B cell (primary cell): ENCODE results near the gene WWP2. TPM values are rescaled to one million over a fixed set of nuclear protein-coding genes. Genes with fewer than 3 reads are reported as not detected.

Experiments
- ATAC-seq: fragments of 200-7000 bp; cut with Tn5 transposase; one replicate; pipeline ENCODE4 v1.10.0; 2021; ENCODE audit warnings: low read depth, mild to moderate bottlenecking, moderate number of reproducible peaks, moderate library complexity
- CTCF ChIA-PET: fragments of 350-600 bp; sonication (Branson Sonifier 250); formaldehyde crosslinking; loops from one replicate; lab custom pipeline; 2021; ENCODE audit warnings: antibody characterized with exemption, inconsistent platforms; lab: Charles Lee
- POLR2A ChIA-PET: fragments of 350-600 bp; sonication (Branson Sonifier 250); formaldehyde crosslinking; loops from one replicate; lab custom pipeline; 2021; ENCODE audit warnings: antibody characterized with exemption; lab: Charles Lee
- DNase-seq: peaks from one replicate; pipeline ENCODE4 v3.0.0; 2013
- H2AFZ ChIP-seq: 2 replicates; pipeline ENCODE4 v1.6.1; 2012; ENCODE audit warnings: mild to moderate bottlenecking, low read depth, low read length; ENCODE audit not compliant: insufficient read depth, poor library complexity, severe bottlenecking
- H3K27ac ChIP-seq, 2 donors: 1 replicate in 1 of 2; 2 replicates in 1 of 2; pipeline ENCODE4 v1.5.1; 2012 to 2013; ENCODE audit warnings: low read length in 2 of 2, mild to moderate bottlenecking in 2 of 2, moderate library complexity in 1 of 2
- H3K27me3 ChIP-seq, 4 experiments: fragments of 200-600 bp in 1 of 4; sonication (generic) in 1 of 4; replicated peaks in 1 of 4; 1 replicate in 2 of 4; 2 replicates in 2 of 4; pipeline versions ENCODE4 v1.6.1 to v1.7.0; 2013 to 2016; ENCODE audit warnings: low read length in 3 of 4, mild to moderate bottlenecking in 2 of 4, mixed read lengths in 1 of 4, moderate library complexity in 1 of 4; ENCODE audit not compliant: insufficient read depth in 4 of 4, control insufficient read depth in 3 of 4; ENCODE audit errors: control extremely low read depth in 1 of 4
- H3K36me3 ChIP-seq, 2 experiments: replicated peaks in 1 of 2; 1 replicate in 1 of 2; 2 replicates in 1 of 2; pipeline versions ENCODE4 v1.6.1 to v1.7.1; 2013; ENCODE audit warnings: low read length in 1 of 2; ENCODE audit not compliant: insufficient read depth in 2 of 2, control insufficient read depth in 1 of 2; ENCODE audit errors: control extremely low read depth in 1 of 2, extremely low read depth in 1 of 2
- H3K4me1 ChIP-seq, 2 donors: fragments of 200-600 bp in 1 of 2; sonication (generic) in 1 of 2; 1 replicate in 1 of 2; 2 replicates in 1 of 2; pipeline versions ENCODE4 v1.5.1 to v1.6.1; 2013 to 2017; ENCODE audit warnings: low read length in 2 of 2; ENCODE audit not compliant: control insufficient read depth in 2 of 2, insufficient read depth in 2 of 2
- H3K4me2 ChIP-seq: replicated peaks from 2 replicates; pipeline ENCODE3; 2012; ENCODE audit warnings: mild to moderate bottlenecking, low read depth, low read length; ENCODE audit not compliant: poor library complexity, severe bottlenecking
- H3K4me3 ChIP-seq, 5 experiments: fragments of 200-600 bp in 1 of 5; sonication (generic) in 1 of 5; 1 replicate in 3 of 5; 2 replicates in 2 of 5; pipeline versions ENCODE4 v1.5.1 to v1.7.0; 2011 to 2016; ENCODE audit warnings: low read length in 4 of 5, mild to moderate bottlenecking in 4 of 5, low read depth in 2 of 5, control low read depth in 1 of 5, moderate library complexity in 1 of 5; ENCODE audit not compliant: insufficient read depth in 1 of 5; ENCODE audit errors: control extremely low read depth in 1 of 5, extremely low read depth in 1 of 5
- H3K79me2 ChIP-seq: fragments of 200-600 bp; sonication (generic); one replicate; pipeline ENCODE4 v1.6.0; 2016; ENCODE audit warnings: low read length; ENCODE audit not compliant: control insufficient read depth, insufficient read depth
- H3K9ac ChIP-seq: fragments of 200-600 bp; sonication (generic); 2 replicates; pipeline ENCODE4 v1.6.1; 2017; ENCODE audit warnings: mild to moderate bottlenecking, low read length, moderate library complexity
- H3K9me3 ChIP-seq, 3 donors: one replicate each; pipeline versions ENCODE4 v1.6.1 to v1.7.1; 2013; ENCODE audit warnings: low read length in 2 of 3; ENCODE audit not compliant: control insufficient read depth in 2 of 3, insufficient read depth in 1 of 3; ENCODE audit errors: control extremely low read depth in 1 of 3
- H4K20me1 ChIP-seq: 2 replicates; pipeline ENCODE4 v1.6.0; 2012; ENCODE audit warnings: mild to moderate bottlenecking, low read length; ENCODE audit not compliant: insufficient read depth, control insufficient read depth, poor library complexity, severe bottlenecking
- H3K27ac Mint-ChIP-seq: one replicate; pipeline ENCODE4 v1.8.0; 2021; ENCODE audit warnings: mixed read lengths
- H3K27me3 Mint-ChIP-seq: one replicate; pipeline ENCODE4 v1.8.0; 2021; ENCODE audit warnings: mixed read lengths
- H3K4me1 Mint-ChIP-seq: one replicate; pipeline ENCODE4 v1.8.0; 2021; ENCODE audit warnings: mixed read lengths
- H3K4me3 Mint-ChIP-seq: one replicate; pipeline ENCODE4 v1.8.0; 2021; ENCODE audit warnings: mixed read lengths
- H3K9me3 Mint-ChIP-seq: one replicate; pipeline ENCODE4 v1.8.0; 2022; ENCODE audit warnings: mixed read lengths; ENCODE audit not compliant: insufficient read depth
- EZH2 ChIP-seq: IDR thresholded peaks from 2 replicates; pipeline ENCODE4 v1.6.1; 2012; ENCODE audit warnings: borderline replicate concordance, low read depth, mild to moderate bottlenecking, moderate library complexity, low read length; ENCODE audit not compliant: insufficient read depth, poor library complexity, severe bottlenecking
- WGBS: methylation state at CpG from one replicate; pipeline ENCODE4 v1.1.5; 2013; ENCODE audit warnings: missing lambda C conversion rate; ENCODE audit not compliant: insufficient coverage; 5-methylcytosine and 5-hydroxymethylcytosine counted together
- intact Hi-C: fragments of 100-400 bp; cut with micrococcal nuclease; formaldehyde crosslinking; loops from one replicate; pipeline ENCODE4 v1.10.0; 2022
- polyA plus RNA-seq: library from polyadenylated mRNA; depleted of rRNA; stranded (reverse); fragments of >200 nt; gene quantifications from 2 replicates; pipeline ENCODE4 v1.2.3, GENCODE V29; 2012
- total RNA-seq, 2 donors: library from RNA; stranded (reverse); fragments of 120-200 nt in 1 of 2; gene quantifications; 1 replicate in 1 of 2; 2 replicates in 1 of 2; pipeline versions ENCODE4 v1.2.3 to v1.2.4, GENCODE V29; 2013 to 2022
- TF ChIP-seq, protein P1 (sequence below): fragments of 200-600 bp; IDR thresholded peaks from one replicate; pipeline ENCODE4 v1.8.0; 2022; ENCODE audit warnings: antibody characterized with exemption, mild to moderate bottlenecking

WWP2 gene
- total and polyA plus RNA-seq, 2 donors (not counting 1 experiment from before 2014, with no cell fraction given) = 33.4 to 105 TPM

- H3K36me3 ChIP-seq = no peaks in the 10 kb centered on the region
- Mint-ChIP-seq H3K9me3 (no peaks in the 10 kb centered on the region), H3K27ac (peak overlapping the region; percentile 95), H3K4me3 (peak overlapping the region; percentile 88), H3K4me1 (peaks cover 35% of the 10 kb centered on the region), H3K27me3 (no peaks in the 10 kb centered on the region)
- H3K9me3 ChIP-seq = no peaks in the 10 kb centered on the region
- intact Hi-C loops = loop anchor here (2.0 kb wide), 2 partner anchors 197 to 425 kb away; partner anchors contain the start of genes COG8 and NIP7
- no peak overlapping the region for H2AFZ ChIP-seq
- peaks cover 84% of the 10 kb centered on the region for H3K79me2 ChIP-seq
- peaks cover 14 to 23% of the 10 kb centered on the region in 2 donors for H3K4me1 ChIP-seq
- ChIA-PET POLR2A (interaction anchor here (1.0 to 1.7 kb wide), 2 partner anchors 9 to 10 kb away, joined by 4 to 8 read pairs; partner anchors contain the start of gene NOB1), CTCF (interaction anchor here (0.6 to 4.3 kb wide), 4 partner anchors 9 to 431 kb away, joined by 3 to 17 read pairs (median 4); partner anchors contain the start of gene NOB1)
- H3K9ac ChIP-seq = peak overlapping the region; percentile 96
- ATAC-seq (no peak), DNase-seq (no peak)
- peak overlapping the region; percentile 96 for H3K4me2 ChIP-seq
- H3K27me3 ChIP-seq = no peaks in the 10 kb centered on the region
- peaks cover 2% of the 10 kb centered on the region for H4K20me1 ChIP-seq
- WGBS = 69% methylated on average over 2 of the region's 5 CpGs
- H3K4me3 ChIP-seq = peak overlapping the region in 2 of 5 experiments; percentile 8 to 91
- H3K27ac ChIP-seq = peak overlapping the region; percentile 87 to 98
- TF ChIP-seq EZH2 = no peak
- TF ChIP-seq, protein P1, sequence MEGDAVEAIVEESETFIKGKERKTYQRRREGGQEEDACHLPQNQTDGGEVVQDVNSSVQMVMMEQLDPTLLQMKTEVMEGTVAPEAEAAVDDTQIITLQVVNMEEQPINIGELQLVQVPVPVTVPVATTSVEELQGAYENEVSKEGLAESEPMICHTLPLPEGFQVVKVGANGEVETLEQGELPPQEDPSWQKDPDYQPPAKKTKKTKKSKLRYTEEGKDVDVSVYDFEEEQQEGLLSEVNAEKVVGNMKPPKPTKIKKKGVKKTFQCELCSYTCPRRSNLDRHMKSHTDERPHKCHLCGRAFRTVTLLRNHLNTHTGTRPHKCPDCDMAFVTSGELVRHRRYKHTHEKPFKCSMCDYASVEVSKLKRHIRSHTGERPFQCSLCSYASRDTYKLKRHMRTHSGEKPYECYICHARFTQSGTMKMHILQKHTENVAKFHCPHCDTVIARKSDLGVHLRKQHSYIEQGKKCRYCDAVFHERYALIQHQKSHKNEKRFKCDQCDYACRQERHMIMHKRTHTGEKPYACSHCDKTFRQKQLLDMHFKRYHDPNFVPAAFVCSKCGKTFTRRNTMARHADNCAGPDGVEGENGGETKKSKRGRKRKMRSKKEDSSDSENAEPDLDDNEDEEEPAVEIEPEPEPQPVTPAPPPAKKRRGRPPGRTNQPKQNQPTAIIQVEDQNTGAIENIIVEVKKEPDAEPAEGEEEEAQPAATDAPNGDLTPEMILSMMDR = no peak
These were observed 1.4 kb downstream of the WWP2 start for GRCh38 chr16:69763599-69763942.

DNA sequence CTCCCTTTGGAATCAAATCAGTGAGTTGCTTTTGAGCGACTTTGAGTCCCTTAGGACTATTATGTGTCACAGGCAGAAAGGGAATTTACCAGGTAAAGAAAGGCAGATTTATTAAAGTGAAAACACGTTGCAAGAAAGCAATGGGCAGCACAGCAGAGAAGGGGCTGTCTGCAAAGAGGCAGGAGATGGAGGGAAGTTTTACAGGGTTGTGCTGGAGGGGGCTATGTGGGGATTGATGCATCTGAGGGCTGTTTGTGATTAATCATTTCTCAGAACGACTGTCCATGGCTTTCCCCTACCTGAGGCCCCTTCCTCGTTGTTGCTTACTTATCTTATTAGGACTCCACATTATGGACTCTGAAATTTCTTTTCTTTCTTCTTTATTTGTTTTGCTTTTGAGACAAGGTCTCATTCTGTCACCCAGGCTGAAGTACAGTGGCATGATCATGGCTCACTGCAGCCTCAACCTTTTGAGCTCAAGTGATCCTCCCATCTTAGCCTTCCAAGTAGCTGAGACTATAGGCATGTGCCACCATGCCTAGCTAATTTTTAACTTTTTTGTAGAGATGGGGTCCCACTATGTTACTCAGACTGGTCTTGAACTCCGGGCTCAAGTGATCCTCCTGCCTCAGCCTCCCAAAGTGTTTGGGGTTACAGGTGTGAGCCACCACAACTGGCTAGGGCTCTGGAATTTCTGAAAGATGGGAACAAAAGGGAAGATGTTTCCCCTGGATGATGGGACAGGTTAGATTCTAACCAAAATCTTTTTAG lies 5.5 kb downstream of the WWP2 start:
- no peak overlapping the region for H3K4me3 ChIP-seq
- no peaks in the 10 kb centered on the region for H3K9me3 ChIP-seq
- POLR2A ChIA-PET = no interaction called here
- H3K36me3 ChIP-seq = no peaks in the 10 kb centered on the region
- H3K27ac ChIP-seq = no peak overlapping the region
- Mint-ChIP-seq H3K27me3 (no peaks in the 10 kb centered on the region), H3K27ac (no peak overlapping the region), H3K4me1 (peaks cover 57% of the 10 kb centered on the region), H3K4me3 (no peak overlapping the region), H3K9me3 (no peaks in the 10 kb centered on the region)
- DNase-seq (no peak), ATAC-seq (no peak)
- CTCF ChIA-PET = no interaction called here
- H3K79me2 ChIP-seq = peaks cover 94% of the 10 kb centered on the region
- H3K4me2 ChIP-seq = no peak overlapping the region
- H2AFZ ChIP-seq = no peak overlapping the region
- TF ChIP-seq, protein P1 = no peak
- no peak for TF ChIP-seq EZH2
- 78% methylated on average over 2 of the region's 5 CpGs for WGBS
- H3K27me3 ChIP-seq = no peaks in the 10 kb centered on the region
- peaks cover 20% of the 10 kb centered on the region for H4K20me1 ChIP-seq
- H3K4me1 ChIP-seq = peaks cover 20 to 32% of the 10 kb centered on the region in 2 donors
- H3K9ac ChIP-seq = no peak overlapping the region
- intact Hi-C loops = no loop called here
